ENCODE results near the gene CFD.

Gene CFD

DNA sequence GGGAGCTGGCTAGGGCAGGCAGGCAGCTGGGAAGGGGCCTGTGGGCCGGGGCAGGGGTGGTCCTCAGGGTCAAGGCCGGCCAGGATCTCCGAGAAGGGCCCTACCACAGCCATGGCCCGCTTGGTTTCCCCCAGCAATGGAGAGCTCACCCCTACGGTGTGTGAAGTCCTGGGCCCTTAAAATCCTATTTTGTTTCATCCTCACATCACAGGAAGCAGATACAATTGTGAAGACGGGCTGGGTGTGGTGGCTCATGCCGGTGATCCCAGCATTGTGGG, 42.6 kb downstream of the CFD start:
- H3K79me2 ChIP-seq (ENCODE audit: control insufficient read depth, low read length): peaks cover 9% of the 10 kb centered on the region; the same call in 1 of the 2 replicates
- H3K9me2 ChIP-seq (replicated peaks; ENCODE audit: control insufficient read depth, low read length): no peaks in the 10 kb centered on the region
- peaks cover 42% of the 10 kb centered on the region for H3K4me1 ChIP-seq (ENCODE audit: control insufficient read depth, low read length)
- H3K27me3 ChIP-seq (ENCODE audit: control insufficient read depth, low read length): no peaks in the 10 kb centered on the region
- TF ChIP-seq, protein P1, sequence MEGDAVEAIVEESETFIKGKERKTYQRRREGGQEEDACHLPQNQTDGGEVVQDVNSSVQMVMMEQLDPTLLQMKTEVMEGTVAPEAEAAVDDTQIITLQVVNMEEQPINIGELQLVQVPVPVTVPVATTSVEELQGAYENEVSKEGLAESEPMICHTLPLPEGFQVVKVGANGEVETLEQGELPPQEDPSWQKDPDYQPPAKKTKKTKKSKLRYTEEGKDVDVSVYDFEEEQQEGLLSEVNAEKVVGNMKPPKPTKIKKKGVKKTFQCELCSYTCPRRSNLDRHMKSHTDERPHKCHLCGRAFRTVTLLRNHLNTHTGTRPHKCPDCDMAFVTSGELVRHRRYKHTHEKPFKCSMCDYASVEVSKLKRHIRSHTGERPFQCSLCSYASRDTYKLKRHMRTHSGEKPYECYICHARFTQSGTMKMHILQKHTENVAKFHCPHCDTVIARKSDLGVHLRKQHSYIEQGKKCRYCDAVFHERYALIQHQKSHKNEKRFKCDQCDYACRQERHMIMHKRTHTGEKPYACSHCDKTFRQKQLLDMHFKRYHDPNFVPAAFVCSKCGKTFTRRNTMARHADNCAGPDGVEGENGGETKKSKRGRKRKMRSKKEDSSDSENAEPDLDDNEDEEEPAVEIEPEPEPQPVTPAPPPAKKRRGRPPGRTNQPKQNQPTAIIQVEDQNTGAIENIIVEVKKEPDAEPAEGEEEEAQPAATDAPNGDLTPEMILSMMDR (IDR thresholded peaks at IDR 0.05; ENCODE audit: low read depth, low read length, poor library complexity, severe bottlenecking): no peak
- TF ChIP-seq EZH2phosphoT487 (IDR thresholded peaks at IDR 0.05; ENCODE audit: borderline replicate concordance, low read length): no peak
- no peak overlapping the region for H3K4me2 ChIP-seq (ENCODE audit: low read length)
- H3F3A ChIP-seq (ENCODE audit: control insufficient read depth, insufficient read depth): peaks cover 14% of the 10 kb centered on the region
- H4K20me1 ChIP-seq (ENCODE audit: control insufficient read depth, insufficient read depth, low read depth, low read length): peaks cover 8% of the 10 kb centered on the region; the same call in 1 of the 2 replicates
- H3K4me3 ChIP-seq (ENCODE audit: low read length): no peak overlapping the region
- no peak overlapping the region for H3K27ac ChIP-seq (ENCODE audit: low read depth, low read length)
- H3K9me3 ChIP-seq (ENCODE audit: control insufficient read depth, insufficient read depth, low read length): no peaks in the 10 kb centered on the region
- H3K36me3 ChIP-seq (ENCODE audit: control insufficient read depth, low read length): peaks cover 9% of the 10 kb centered on the region; the same call in 1 of the 2 replicates

DNA sequence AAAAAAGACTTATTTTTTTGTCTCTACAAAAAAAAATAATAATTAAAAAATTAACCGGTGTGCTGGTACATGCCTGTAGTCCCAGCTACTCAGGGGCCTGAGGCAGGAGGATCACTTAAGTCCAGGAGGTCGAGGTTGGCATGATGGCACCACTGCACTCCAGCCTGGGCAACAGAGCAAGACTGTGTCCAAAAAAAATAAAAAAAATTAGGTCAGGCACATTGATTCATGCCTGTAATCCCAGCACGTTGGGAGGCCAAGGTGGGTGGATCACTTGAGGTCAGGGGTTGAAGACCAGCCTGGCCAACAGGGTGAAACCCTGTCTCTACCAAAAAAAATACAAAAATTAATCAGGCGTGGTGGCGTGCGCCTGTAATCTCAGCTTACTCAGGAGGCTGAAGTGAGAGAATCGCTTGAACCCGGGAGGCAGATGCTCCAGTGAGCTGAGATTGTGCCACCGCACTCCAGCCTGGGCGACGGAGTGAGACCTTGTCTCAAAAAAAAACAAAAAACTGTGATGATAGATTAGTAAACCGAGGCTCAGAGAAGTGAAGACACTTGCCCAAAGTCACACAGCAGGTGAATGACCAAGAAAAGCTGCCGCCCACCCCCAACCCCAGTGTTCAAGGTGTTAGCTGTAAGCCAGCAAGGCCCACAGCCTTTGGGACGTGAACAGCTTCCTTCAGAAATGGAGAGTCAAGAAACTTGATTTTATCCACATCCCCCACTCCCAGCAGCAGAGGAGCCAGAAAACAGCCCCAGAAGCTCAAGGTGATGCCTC, 43.2 kb downstream of the CFD start:
- Histone ChIP-seq H3K4me3 (ENCODE audit: low read length) (no peak overlapping the region), H3K36me3 (ENCODE audit: control insufficient read depth, low read length) (peaks cover 9% of the 10 kb centered on the region; the same call in 1 of the 2 replicates)

GRCh38 chr19:903266-903797, 43.9 kb downstream of the CFD start:
- Histone ChIP-seq H3K27me3 (ENCODE audit: control insufficient read depth, low read length) (no peaks in the 10 kb centered on the region), H3K4me3 (ENCODE audit: low read length) (no peak overlapping the region), H3K9me2 (replicated peaks; ENCODE audit: control insufficient read depth, low read length) (no peaks in the 10 kb centered on the region), H3K9me3 (ENCODE audit: control insufficient read depth, insufficient read depth, low read length) (no peaks in the 10 kb centered on the region), H3K79me2 (ENCODE audit: control insufficient read depth, low read length) (peaks cover 18% of the 10 kb centered on the region), H3F3A (ENCODE audit: control insufficient read depth, insufficient read depth) (peaks cover 14% of the 10 kb centered on the region), H3K4me1 (ENCODE audit: control insufficient read depth, low read length) (peaks cover 50% of the 10 kb centered on the region), H4K20me1 (ENCODE audit: control insufficient read depth, insufficient read depth, low read depth, low read length) (peaks cover 8% of the 10 kb centered on the region; the same call in 1 of the 2 replicates), H3K4me2 (ENCODE audit: low read length) (no peak overlapping the region), H3K27ac (ENCODE audit: low read depth, low read length) (no peak overlapping the region), H3K36me3 (ENCODE audit: control insufficient read depth, low read length) (peaks cover 9% of the 10 kb centered on the region; the same call in 1 of the 2 replicates)
- TF ChIP-seq, protein P1 (IDR thresholded peaks at IDR 0.05; ENCODE audit: low read depth, low read length, poor library complexity, severe bottlenecking): no peak
- no peak for TF ChIP-seq EZH2phosphoT487 (IDR thresholded peaks at IDR 0.05; ENCODE audit: borderline replicate concordance, low read length)

More for the DNA sequence above, 43.2 kb downstream of the CFD start:
- Histone ChIP-seq H3K4me2 (ENCODE audit: low read length) (no peak overlapping the region), H3K4me1 (ENCODE audit: control insufficient read depth, low read length) (peaks cover 47% of the 10 kb centered on the region), H3K27ac (ENCODE audit: low read depth, low read length) (no peak overlapping the region), H3K79me2 (ENCODE audit: control insufficient read depth, low read length) (peaks cover 15% of the 10 kb centered on the region), H3K9me2 (replicated peaks; ENCODE audit: control insufficient read depth, low read length) (no peaks in the 10 kb centered on the region), H4K20me1 (ENCODE audit: control insufficient read depth, insufficient read depth, low read depth, low read length) (peaks cover 8% of the 10 kb centered on the region; the same call in 1 of the 2 replicates), H3K27me3 (ENCODE audit: control insufficient read depth, low read length) (no peaks in the 10 kb centered on the region), H3F3A (ENCODE audit: control insufficient read depth, insufficient read depth) (peaks cover 14% of the 10 kb centered on the region), H3K9me3 (ENCODE audit: control insufficient read depth, insufficient read depth, low read length) (no peaks in the 10 kb centered on the region)
- TF ChIP-seq EZH2phosphoT487 (IDR thresholded peaks at IDR 0.05; ENCODE audit: borderline replicate concordance, low read length): no peak
- TF ChIP-seq, protein P1 (IDR thresholded peaks at IDR 0.05; ENCODE audit: low read depth, low read length, poor library complexity, severe bottlenecking): no peak
